Panc1 (cell line): ENCODE measurements around the gene FLG. TPM values are rescaled to one million over a fixed set of nuclear protein-coding genes. Genes with fewer than 3 reads are reported as not detected.

Source experiments
- ATAC-seq: fragments of 200-7000 bp; cut with Tn5 transposase; 2 replicates; pipeline ENCODE4 v1.9.1; 2020; ENCODE audit warnings: mild to moderate bottlenecking, moderate library complexity
- BruUV-seq: library from RNA; stranded (reverse); fragments of 400-500 nt; replicated peaks from 2 replicates; lab custom pipeline; 2021; lab: Mats Ljungman, UMichigan
- CTCF ChIA-PET: fragments of 300-600 bp; sonication (Branson Sonifier 250); formaldehyde crosslinking; loops from one replicate; lab custom pipeline; 2022; ENCODE audit warnings: antibody characterized with exemption; lab: Charles Lee
- POLR2A ChIA-PET: fragments of 300-600 bp; sonication (Branson Sonifier 250); formaldehyde crosslinking; loops from one replicate; lab custom pipeline; 2022; ENCODE audit warnings: antibody characterized with exemption; lab: Charles Lee
- DNase-seq: peaks from one replicate; pipeline ENCODE4 v3.0.0-alpha.2; 2010; ENCODE audit warnings: low read depth, low spot score
- H3K27ac ChIP-seq: 2 replicates; pipeline ENCODE4 v1.5.1; 2011; ENCODE audit warnings: mild to moderate bottlenecking, low read length, inconsistent platforms
- H3K27me3 ChIP-seq: fragments of 200-500 bp; sonication (Bioruptor generic); 2 replicates; pipeline ENCODE4 v1.6.0; 2014; ENCODE audit warnings: low read length, inconsistent platforms; ENCODE audit not compliant: control insufficient read depth, insufficient read depth
- H3K36me3 ChIP-seq: fragments of 200-500 bp; sonication (Bioruptor generic); 2 replicates; pipeline ENCODE4 v1.5.1; 2014; ENCODE audit warnings: inconsistent platforms, mild to moderate bottlenecking, low read length, moderate library complexity; ENCODE audit not compliant: control insufficient read depth, insufficient read depth
- H3K4me1 ChIP-seq: 2 replicates; pipeline ENCODE4 v1.5.1; 2011; ENCODE audit warnings: inconsistent platforms, mild to moderate bottlenecking, low read length, moderate library complexity; ENCODE audit not compliant: control insufficient read depth, insufficient read depth
- H3K4me3 ChIP-seq, 2 experiments: 2 replicates each; pipeline ENCODE4 v1.5.1; 2011 to 2012; ENCODE audit warnings: low read depth in 2 of 2, low read length in 2 of 2, mild to moderate bottlenecking in 2 of 2, inconsistent platforms in 1 of 2, moderate library complexity in 1 of 2
- H3K9me3 ChIP-seq: fragments of 200-500 bp; sonication (Bioruptor generic); 2 replicates; pipeline ENCODE4 v1.5.1; 2014; ENCODE audit warnings: low read depth, mild to moderate bottlenecking, inconsistent platforms, low read length, moderate library complexity; ENCODE audit not compliant: control insufficient read depth, insufficient read depth
- POLR2AphosphoS5 ChIP-seq: IDR thresholded peaks from 2 replicates; pipeline ENCODE4 v1.6.1; 2012; ENCODE audit warnings: mild to moderate bottlenecking, low read depth, low read length, moderate library complexity
- SIN3A ChIP-seq: IDR thresholded peaks from 2 replicates; pipeline ENCODE4 v1.6.1; 2012; ENCODE audit warnings: low read depth, mild to moderate bottlenecking, low read length, moderate library complexity, borderline replicate concordance; ENCODE audit not compliant: insufficient read depth
- TCF7L2 ChIP-seq: IDR thresholded peaks from 2 replicates; pipeline ENCODE4 v1.6.1; 2011; ENCODE audit warnings: mild to moderate bottlenecking, low read depth, low read length, inconsistent platforms
- in situ Hi-C: cut with HindIII; loops from 2 replicates; pipeline ENCODE4 v1.10.0; 2016; ENCODE audit warnings: low sequenced_read_pairs, low pct_unique_long_range_greater_than_20kb
- intact Hi-C: fragments of 100-400 bp; cut with micrococcal nuclease; formaldehyde crosslinking; loops from one replicate; pipeline ENCODE4 v1.10.0; 2022; ENCODE audit not compliant: unreplicated experiment
- total RNA-seq: library from RNA; stranded (reverse); gene quantifications from one replicate; pipeline ENCODE4 v1.2.1, GENCODE V29; 2021; ENCODE audit not compliant: unreplicated experiment
- TF ChIP-seq, protein P1 (sequence below), 2 experiments: IDR thresholded peaks; 2 replicates each; pipeline ENCODE4 v1.6.1; 2011 to 2012; ENCODE audit warnings: low read depth in 2 of 2, control low read depth in 1 of 2, low read length in 1 of 2, mild to moderate bottlenecking in 1 of 2, moderate library complexity in 1 of 2; ENCODE audit not compliant: insufficient read depth in 1 of 2
- TF ChIP-seq, protein P2 (sequence below): fragments of 450-650 bp; IDR thresholded peaks from 2 replicates; pipeline ENCODE4 v1.5.1; 2017; ENCODE audit warnings: mild to moderate bottlenecking

The FLG gene
- total RNA-seq, 1 experiment from 2014 or later: not detected

DNA sequence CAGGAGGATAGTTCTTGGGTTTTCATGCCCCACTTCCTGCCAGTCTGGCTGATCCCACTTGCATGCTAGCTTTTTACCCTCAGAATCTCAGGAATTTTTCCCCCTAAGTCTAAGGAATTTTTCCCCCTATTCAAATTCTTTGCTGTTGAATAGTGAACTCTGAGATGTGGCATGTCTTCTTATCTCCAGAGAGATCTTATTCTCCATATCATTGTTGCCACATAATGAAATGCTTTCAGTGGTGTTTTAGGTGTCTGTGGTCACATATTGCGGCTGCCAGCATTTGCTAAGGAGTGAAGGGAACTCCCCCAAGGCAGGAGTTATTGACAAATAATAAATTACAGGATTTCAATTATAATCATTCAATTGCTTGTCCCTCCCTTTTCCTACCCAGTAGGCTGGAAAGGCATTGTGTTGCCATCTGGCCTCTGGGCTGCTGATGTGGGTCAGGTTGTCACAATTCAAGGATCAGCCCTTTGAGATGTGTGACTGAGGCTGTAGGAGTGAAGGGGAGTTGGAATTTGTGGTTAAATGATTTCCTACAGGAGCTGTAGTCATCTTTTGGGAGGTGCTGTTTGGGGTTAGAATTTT is 3.9 kb upstream of the FLG start:
- BruUV-seq: no TSS peak
- POLR2A ChIA-PET: no interaction called here
- H3K4me1 ChIP-seq: no peaks in the 10 kb centered on the region
- no peak overlapping the region for H3K27ac ChIP-seq
- H3K4me3 ChIP-seq: no peak overlapping the region
- TF ChIP-seq TCF7L2: no peak
- TF ChIP-seq, protein P1, sequence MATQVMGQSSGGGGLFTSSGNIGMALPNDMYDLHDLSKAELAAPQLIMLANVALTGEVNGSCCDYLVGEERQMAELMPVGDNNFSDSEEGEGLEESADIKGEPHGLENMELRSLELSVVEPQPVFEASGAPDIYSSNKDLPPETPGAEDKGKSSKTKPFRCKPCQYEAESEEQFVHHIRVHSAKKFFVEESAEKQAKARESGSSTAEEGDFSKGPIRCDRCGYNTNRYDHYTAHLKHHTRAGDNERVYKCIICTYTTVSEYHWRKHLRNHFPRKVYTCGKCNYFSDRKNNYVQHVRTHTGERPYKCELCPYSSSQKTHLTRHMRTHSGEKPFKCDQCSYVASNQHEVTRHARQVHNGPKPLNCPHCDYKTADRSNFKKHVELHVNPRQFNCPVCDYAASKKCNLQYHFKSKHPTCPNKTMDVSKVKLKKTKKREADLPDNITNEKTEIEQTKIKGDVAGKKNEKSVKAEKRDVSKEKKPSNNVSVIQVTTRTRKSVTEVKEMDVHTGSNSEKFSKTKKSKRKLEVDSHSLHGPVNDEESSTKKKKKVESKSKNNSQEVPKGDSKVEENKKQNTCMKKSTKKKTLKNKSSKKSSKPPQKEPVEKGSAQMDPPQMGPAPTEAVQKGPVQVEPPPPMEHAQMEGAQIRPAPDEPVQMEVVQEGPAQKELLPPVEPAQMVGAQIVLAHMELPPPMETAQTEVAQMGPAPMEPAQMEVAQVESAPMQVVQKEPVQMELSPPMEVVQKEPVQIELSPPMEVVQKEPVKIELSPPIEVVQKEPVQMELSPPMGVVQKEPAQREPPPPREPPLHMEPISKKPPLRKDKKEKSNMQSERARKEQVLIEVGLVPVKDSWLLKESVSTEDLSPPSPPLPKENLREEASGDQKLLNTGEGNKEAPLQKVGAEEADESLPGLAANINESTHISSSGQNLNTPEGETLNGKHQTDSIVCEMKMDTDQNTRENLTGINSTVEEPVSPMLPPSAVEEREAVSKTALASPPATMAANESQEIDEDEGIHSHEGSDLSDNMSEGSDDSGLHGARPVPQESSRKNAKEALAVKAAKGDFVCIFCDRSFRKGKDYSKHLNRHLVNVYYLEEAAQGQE (IDR thresholded peaks at IDR 0.05; ENCODE audit: insufficient read depth in 1 of 2, low read depth in 2 of 2, low read length in 1 of 2): no peak
- TF ChIP-seq, protein P2, sequence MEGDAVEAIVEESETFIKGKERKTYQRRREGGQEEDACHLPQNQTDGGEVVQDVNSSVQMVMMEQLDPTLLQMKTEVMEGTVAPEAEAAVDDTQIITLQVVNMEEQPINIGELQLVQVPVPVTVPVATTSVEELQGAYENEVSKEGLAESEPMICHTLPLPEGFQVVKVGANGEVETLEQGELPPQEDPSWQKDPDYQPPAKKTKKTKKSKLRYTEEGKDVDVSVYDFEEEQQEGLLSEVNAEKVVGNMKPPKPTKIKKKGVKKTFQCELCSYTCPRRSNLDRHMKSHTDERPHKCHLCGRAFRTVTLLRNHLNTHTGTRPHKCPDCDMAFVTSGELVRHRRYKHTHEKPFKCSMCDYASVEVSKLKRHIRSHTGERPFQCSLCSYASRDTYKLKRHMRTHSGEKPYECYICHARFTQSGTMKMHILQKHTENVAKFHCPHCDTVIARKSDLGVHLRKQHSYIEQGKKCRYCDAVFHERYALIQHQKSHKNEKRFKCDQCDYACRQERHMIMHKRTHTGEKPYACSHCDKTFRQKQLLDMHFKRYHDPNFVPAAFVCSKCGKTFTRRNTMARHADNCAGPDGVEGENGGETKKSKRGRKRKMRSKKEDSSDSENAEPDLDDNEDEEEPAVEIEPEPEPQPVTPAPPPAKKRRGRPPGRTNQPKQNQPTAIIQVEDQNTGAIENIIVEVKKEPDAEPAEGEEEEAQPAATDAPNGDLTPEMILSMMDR: no peak
- no peak for TF ChIP-seq SIN3A
- TF ChIP-seq POLR2AphosphoS5: no peak
- no peaks in the 10 kb centered on the region for H3K9me3 ChIP-seq
- ATAC-seq (no peak), DNase-seq (no peak)
- CTCF ChIA-PET: no interaction called here
- intact Hi-C loops (no loop called here), in situ Hi-C loops (no loop called here)
- no peaks in the 10 kb centered on the region for H3K36me3 ChIP-seq
- no peaks in the 10 kb centered on the region for H3K27me3 ChIP-seq

DNA sequence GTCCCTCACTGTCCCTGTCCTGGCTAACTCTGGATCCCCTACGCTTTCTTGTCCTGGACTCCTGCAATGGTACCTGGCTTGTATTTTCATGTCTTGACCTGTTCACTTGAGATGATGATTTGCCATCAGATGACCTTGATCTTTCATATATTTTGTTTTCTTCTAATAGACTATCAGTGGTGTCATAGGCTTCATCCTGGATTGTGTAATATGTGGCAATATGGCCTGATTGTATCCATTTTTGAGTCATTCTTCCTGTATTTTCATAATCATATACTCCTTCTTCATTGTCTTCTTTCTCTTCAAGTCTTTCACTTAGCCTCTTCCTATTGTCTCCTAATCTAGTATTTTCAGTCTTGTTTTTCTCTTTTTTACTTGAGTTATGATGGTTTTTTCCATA is 11.1 kb downstream of the FLG start:
- no peak for ATAC-seq
- Histone ChIP-seq H3K27ac (no peak overlapping the region), H3K36me3 (no peaks in the 10 kb centered on the region), H3K27me3 (no peaks in the 10 kb centered on the region), H3K9me3 (no peaks in the 10 kb centered on the region), H3K4me3 (no peak overlapping the region), H3K4me1 (no peaks in the 10 kb centered on the region)
- in situ Hi-C loops: no loop called here
- DNase-seq: no peak
- BruUV-seq: no TSS peak
- TF ChIP-seq POLR2AphosphoS5: no peak
- no peak for TF ChIP-seq TCF7L2
- TF ChIP-seq, protein P2: no peak
- TF ChIP-seq SIN3A: no peak
- TF ChIP-seq, protein P1 (IDR thresholded peaks at IDR 0.05; ENCODE audit: insufficient read depth in 1 of 2, low read depth in 2 of 2, low read length in 1 of 2): no peak
- ChIA-PET CTCF (no interaction called here), POLR2A (no interaction called here)
- intact Hi-C loops: no loop called here
